ENCODE results near the gene PORCN. TPM values are rescaled to one million over a fixed set of nuclear protein-coding genes. Genes with fewer than 3 reads are reported as not detected.

The PORCN gene
- total and polyA plus RNA-seq, 9 of the 15 experiments (the other 6 are each of a cell fraction or from before 2014, with no cell fraction given) = 0.34 to 5.1 (median 2.8) TPM

- TF ChIP-seq NFE2 (IDR thresholded peaks at IDR 0.05; ENCODE audit: low read depth) (peak; percentile 54; the same call in 1 of the 2 replicates), PHF20 (IDR thresholded peaks at IDR 0.05; ENCODE audit: partially characterized antibody) (no peak), KDM1A (IDR thresholded peaks at IDR 0.05) (peak; percentile 38 to 76; a peak in 3 of 4 replicates), ELF1 (tag; IDR thresholded peaks at IDR 0.05) (0 out of 2 replicates have a peak, but pooled peaks have one; percentile 46), CBX8 (IDR thresholded peaks at IDR 0.05; ENCODE audit: borderline replicate concordance, extremely low read depth, low read depth, low read length, poor library complexity, severe bottlenecking) (no peak), TBP (optimal IDR thresholded peaks at IDR 0.05; ENCODE audit: low read depth, low read length) (no peak), REST (IDR thresholded peaks at IDR 0.05; ENCODE audit: borderline replicate concordance) (no peak), REST (CRISPR knock-in tag; IDR thresholded peaks at IDR 0.05; ENCODE audit: low read depth) (no peak), ZBTB1 (CRISPR knock-in tag; IDR thresholded peaks at IDR 0.05; ENCODE audit: borderline replicate concordance, low read depth) (no peak; the same call in 1 of the 2 replicates), ZNF57 (CRISPR knock-in tag; IDR thresholded peaks at IDR 0.05) (no peak), CEBPB (tag; IDR thresholded peaks at IDR 0.05) (no peak), ZNF143 (CRISPR knock-in tag; IDR thresholded peaks at IDR 0.05) (no peak), DDX20 (tag; IDR thresholded peaks at IDR 0.05; ENCODE audit: low read depth) (no peak), BHLHE40 (IDR thresholded peaks at IDR 0.05; ENCODE audit: low read length) (peak; percentile 34; the same call in 1 of the 2 replicates)
- TF ChIP-seq, protein P1, sequence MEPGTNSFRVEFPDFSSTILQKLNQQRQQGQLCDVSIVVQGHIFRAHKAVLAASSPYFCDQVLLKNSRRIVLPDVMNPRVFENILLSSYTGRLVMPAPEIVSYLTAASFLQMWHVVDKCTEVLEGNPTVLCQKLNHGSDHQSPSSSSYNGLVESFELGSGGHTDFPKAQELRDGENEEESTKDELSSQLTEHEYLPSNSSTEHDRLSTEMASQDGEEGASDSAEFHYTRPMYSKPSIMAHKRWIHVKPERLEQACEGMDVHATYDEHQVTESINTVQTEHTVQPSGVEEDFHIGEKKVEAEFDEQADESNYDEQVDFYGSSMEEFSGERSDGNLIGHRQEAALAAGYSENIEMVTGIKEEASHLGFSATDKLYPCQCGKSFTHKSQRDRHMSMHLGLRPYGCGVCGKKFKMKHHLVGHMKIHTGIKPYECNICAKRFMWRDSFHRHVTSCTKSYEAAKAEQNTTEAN (CRISPR knock-in tag; IDR thresholded peaks at IDR 0.05) = no peak
- TF ChIP-seq, protein P2, sequence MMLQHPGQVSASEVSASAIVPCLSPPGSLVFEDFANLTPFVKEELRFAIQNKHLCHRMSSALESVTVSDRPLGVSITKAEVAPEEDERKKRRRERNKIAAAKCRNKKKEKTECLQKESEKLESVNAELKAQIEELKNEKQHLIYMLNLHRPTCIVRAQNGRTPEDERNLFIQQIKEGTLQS (IDR thresholded peaks at IDR 0.05) = peak; percentile 31; the same call in 1 of the 2 replicates
- TF ChIP-seq, protein P2 (CRISPR knock-in tag; conservative IDR thresholded peaks at IDR 0.05) = no peak
- TF ChIP-seq, protein P3, sequence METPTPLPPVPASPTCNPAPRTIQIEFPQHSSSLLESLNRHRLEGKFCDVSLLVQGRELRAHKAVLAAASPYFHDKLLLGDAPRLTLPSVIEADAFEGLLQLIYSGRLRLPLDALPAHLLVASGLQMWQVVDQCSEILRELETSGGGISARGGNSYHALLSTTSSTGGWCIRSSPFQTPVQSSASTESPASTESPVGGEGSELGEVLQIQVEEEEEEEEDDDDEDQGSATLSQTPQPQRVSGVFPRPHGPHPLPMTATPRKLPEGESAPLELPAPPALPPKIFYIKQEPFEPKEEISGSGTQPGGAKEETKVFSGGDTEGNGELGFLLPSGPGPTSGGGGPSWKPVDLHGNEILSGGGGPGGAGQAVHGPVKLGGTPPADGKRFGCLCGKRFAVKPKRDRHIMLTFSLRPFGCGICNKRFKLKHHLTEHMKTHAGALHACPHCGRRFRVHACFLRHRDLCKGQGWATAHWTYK (CRISPR knock-in tag; IDR thresholded peaks at IDR 0.05) = peak; percentile 59; the same call in 1 of the 2 replicates
Observed at GRCh38 chrX:48487362-48487798, 21.4 kb upstream of the PORCN start (continued).
